Adrenal gland (tissue), 12 donors: ENCODE results near the gene FFAR1. TPM values are rescaled to one million over a fixed set of nuclear protein-coding genes. Genes with fewer than 3 reads are reported as not detected.
A peak's percentile ranks its signal among the peaks of the same experiment; 100 is the strongest.

ENCODE experiments used
- DNase-seq, 7 donors: peaks; one replicate each; pipeline ENCODE4 v3.0.0-alpha.2; 2019 to 2020
- H3K27ac ChIP-seq, 5 donors: fragments of 200-600 bp; sonication (generic) in 4 of 5; 1 replicate in 3 of 5; 2 replicates in 2 of 5; pipeline versions ENCODE4 v1.5.1 to v1.8.0; 2016 to 2020; ENCODE audit warnings: mild to moderate bottlenecking in 1 of 5
- H3K27me3 ChIP-seq: fragments of 200-600 bp; 2 replicates; pipeline ENCODE4 v1.8.0; 2021
- H3K36me3 ChIP-seq, 2 donors: fragments of 200-600 bp; replicated peaks in 1 of 2; 1 replicate in 1 of 2; 2 replicates in 1 of 2; pipeline versions ENCODE4 v1.5.1 to v1.8.0; 2018 to 2022
- H3K4me1 ChIP-seq, 2 donors: fragments of 200-600 bp; replicated peaks in 1 of 2; 1 replicate in 1 of 2; 2 replicates in 1 of 2; pipeline versions ENCODE4 v1.5.1 to v1.8.0; 2018 to 2021
- H3K4me3 ChIP-seq, 4 donors: fragments of 200-600 bp; sonication (generic) in 3 of 4; one replicate each; pipeline ENCODE4 v1.5.1; 2016 to 2018
- H3K9me3 ChIP-seq, 3 donors: fragments of 200-600 bp; sonication (generic) in 1 of 3; replicated peaks in 1 of 3; 1 replicate in 2 of 3; 2 replicates in 1 of 3; pipeline versions ENCODE4 v1.5.1 to v1.8.0; 2016 to 2021
- CTCF ChIP-seq, 6 experiments: fragments of 450-650 bp in 4 of 6; fragments of 200-600 bp in 2 of 6; sonication (generic) in 1 of 6; IDR thresholded peaks; 1 replicate in 5 of 6; 2 replicates in 1 of 6; pipeline versions ENCODE4 v1.5.1 to v1.8.0; 2016 to 2021; ENCODE audit warnings: antibody characterized with exemption in 6 of 6, mild to moderate bottlenecking in 2 of 6, moderate library complexity in 1 of 6
- POLR2A ChIP-seq, 2 donors: fragments of 450-650 bp; IDR thresholded peaks; one replicate each; pipeline ENCODE4 v1.6.1; 2017; ENCODE audit warnings: antibody characterized with exemption in 2 of 2, mild to moderate bottlenecking in 2 of 2, moderate library complexity in 1 of 2
- WGBS, 4 donors: extraction: QIAGEN DNeasy Blood & Tissue Kit in 2 of 4; methylation state at CpG; one replicate each; pipeline versions ENCODE4 v1.1.5 to v1.1.7; 2013 to 2017; 5-methylcytosine and 5-hydroxymethylcytosine counted together
- intact Hi-C, 2 donors: fragments of 100-400 bp; cut with DNase I; formaldehyde crosslinking; loops; one replicate each; pipeline versions ENCODE4 v1.14.1 to v1.15.0; 2022 to 2023
- polyA plus RNA-seq, 3 donors: library from polyadenylated mRNA; stranded (reverse); fragments of 200-250 nt in 2 of 3; fragments of 350-450 nt in 1 of 3; fragmentation: Illumina TruSeq in 1 of 3; extraction: RNeasy Lipid Tissue Mini Kit (QIAGEN cat#74804) in 1 of 3; gene quantifications; one replicate each; pipeline ENCODE4 v1.2.3, GENCODE V29; 2013 to 2014
- total RNA-seq, 9 donors: library from RNA; depleted of rRNA in 4 of 9; stranded (reverse); fragments of >200 nt in 4 of 9; fragments of 120-200 nt in 1 of 9; fragmentation: NEBNext Ultra II Directional in 1 of 9; extraction: Animal tissue kit (Norgen Biotek cat#: 25700) in 1 of 9; gene quantifications; one replicate each; pipeline versions ENCODE4 v1.1.0 to v1.2.4, GENCODE V29; 2013 to 2023
- donor health status: healthy with polysubstance abuse.
- donor health status: Bipolar disorder and iron deficiency.
- donor health status: DM: yes; HTN: yes; CAD: no.
- donor health status: DM: no; HTN: no; CAD: no.
- donor health status: DM: no; HTN: no; CAD: no.
- donor health status: DM: yes; HTN: yes; CAD: no.

Gene FFAR1
- total and polyA plus RNA-seq, 12 donors: 0.03 to 0.11 TPM; not detected in 10

DNA sequence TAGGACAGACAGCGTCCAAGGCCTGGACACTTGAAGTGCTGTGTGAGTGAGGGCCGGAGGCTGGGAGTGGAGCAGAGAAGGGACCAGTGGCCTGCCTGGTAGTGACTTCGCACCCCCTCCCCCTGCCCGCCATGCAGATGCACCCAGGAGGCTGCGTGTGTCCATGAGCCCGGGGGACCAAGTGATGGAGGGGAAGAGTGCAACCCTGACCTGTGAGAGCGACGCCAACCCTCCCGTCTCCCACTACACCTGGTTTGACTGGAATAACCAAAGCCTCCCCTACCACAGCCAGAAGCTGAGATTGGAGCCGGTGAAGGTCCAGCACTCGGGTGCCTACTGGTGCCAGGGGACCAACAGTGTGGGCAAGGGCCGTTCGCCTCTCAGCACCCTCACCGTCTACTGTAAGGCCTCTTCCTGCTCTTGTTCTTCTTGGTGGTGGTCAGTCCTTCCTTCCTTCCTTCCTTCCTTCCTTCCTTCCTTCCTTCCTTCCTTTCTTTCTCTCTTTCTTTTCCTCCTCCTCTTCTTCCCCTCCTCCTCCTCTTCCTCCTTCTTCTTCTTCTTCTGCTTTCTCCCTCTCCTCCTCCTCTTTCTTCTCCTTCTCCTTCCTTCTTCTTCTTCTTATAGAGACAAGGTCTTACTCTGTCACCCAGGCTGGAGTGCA lies 6.0 kb upstream of the FFAR1 start:
- no peaks in the 10 kb centered on the region for H3K36me3 ChIP-seq
- H3K9me3 ChIP-seq: no peaks in the 10 kb centered on the region
- H3K4me1 ChIP-seq: no peaks in the 10 kb centered on the region
- TF ChIP-seq POLR2A (IDR thresholded peaks at IDR 0.05) (no peak), CTCF (IDR thresholded peaks at IDR 0.05) (no peak)
- 84 to 90% (median 87%) methylated on average over 13 to 14 of the region's 14 CpGs for WGBS, 4 donors
- DNase-seq: no peak
- H3K27me3 ChIP-seq: no peaks in the 10 kb centered on the region
- H3K27ac ChIP-seq: no peak overlapping the region
- H3K4me3 ChIP-seq: no peak overlapping the region
- intact Hi-C loops: no loop called here

- intact Hi-C loops: no loop called here
Observed at GRCh38 chr19:35342430-35342829, 5.3 kb upstream of the FFAR1 start.

DNA sequence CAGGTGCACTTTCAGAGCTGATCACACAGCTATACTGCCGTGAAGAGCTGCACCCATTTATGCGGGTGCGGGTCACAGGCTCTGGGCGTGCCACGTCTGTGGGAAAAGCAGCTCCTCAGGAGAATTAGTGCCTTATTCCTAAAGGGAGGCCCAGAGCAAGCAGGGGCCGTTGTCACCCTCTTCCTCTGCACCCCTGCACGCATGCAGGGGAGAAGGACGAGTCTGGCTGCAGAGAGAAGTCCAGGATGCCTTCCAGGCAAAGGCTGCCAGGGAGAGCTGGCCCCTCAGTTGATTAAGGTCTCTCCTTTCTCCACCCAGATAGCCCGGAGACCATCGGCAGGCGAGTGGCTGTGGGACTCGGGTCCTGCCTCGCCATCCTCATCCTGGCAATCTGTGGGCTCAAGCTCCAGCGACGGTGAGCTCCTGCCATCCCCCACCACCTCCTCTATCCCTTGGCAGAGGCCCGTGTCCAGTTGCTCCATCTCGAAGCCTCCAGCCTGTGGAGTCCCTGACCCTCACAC lies 3.1 kb upstream of the FFAR1 start:
- peak in 1 of 7 donors; percentile 11 for DNase-seq
- intact Hi-C loops: no loop called here

More at GRCh38 chr19:35342430-35342829, 5.3 kb upstream of the FFAR1 start:
- no peaks in the 10 kb centered on the region for H3K4me1 ChIP-seq
- no peaks in the 10 kb centered on the region for H3K9me3 ChIP-seq
- no peak overlapping the region for H3K27ac ChIP-seq
- TF ChIP-seq POLR2A (IDR thresholded peaks at IDR 0.05) (no peak), CTCF (IDR thresholded peaks at IDR 0.05) (no peak)
- 68 to 84% (median 78%) methylated on average over 5 of the region's 5 CpGs for WGBS, 4 donors
- DNase-seq: no peak
- no peaks in the 10 kb centered on the region for H3K36me3 ChIP-seq
- H3K27me3 ChIP-seq: no peaks in the 10 kb centered on the region
- no peak overlapping the region for H3K4me3 ChIP-seq

DNA sequence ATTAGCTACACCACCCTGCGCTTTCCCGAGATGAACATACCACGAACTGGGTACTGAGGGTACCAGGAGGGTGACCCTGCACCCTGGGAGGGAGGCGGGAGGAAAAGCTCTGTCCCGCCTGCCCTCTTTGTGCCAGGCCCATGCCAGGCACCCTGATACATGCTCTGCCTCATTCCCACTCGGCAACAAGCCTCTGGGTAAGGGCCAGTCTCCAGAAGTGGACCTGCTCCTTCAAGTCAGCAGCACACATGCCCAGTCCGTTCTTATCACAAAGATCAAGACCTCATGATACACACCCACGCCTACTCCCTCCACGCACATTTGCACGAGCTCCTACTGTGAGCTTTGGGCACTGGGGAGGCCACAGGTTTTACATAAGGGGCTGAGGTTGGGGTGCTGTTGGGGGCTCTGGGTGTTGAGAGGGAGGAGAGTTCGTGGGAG lies 2.0 kb upstream of the FFAR1 start:
- H3K9me3 ChIP-seq: no peaks in the 10 kb centered on the region
- no peaks in the 10 kb centered on the region for H3K27me3 ChIP-seq
- WGBS, 4 donors: 75 to 86% (median 80%) methylated on average over 9 to 11 of the region's 11 CpGs
- no peaks in the 10 kb centered on the region for H3K36me3 ChIP-seq
- TF ChIP-seq CTCF (IDR thresholded peaks at IDR 0.05) (no peak), POLR2A (IDR thresholded peaks at IDR 0.05) (no peak)
- no peak overlapping the region for H3K27ac ChIP-seq
- no peak overlapping the region for H3K4me3 ChIP-seq
- H3K4me1 ChIP-seq: no peaks in the 10 kb centered on the region
- DNase-seq: no peak
- intact Hi-C loops: no loop called here

More for the DNA sequence above, 3.1 kb upstream of the FFAR1 start:
- no peak overlapping the region for H3K4me3 ChIP-seq
- WGBS, 4 donors: 80 to 88% (median 82%) methylated on average over 12 to 17 of the region's 17 CpGs
- H3K9me3 ChIP-seq: no peaks in the 10 kb centered on the region
- no peak overlapping the region for H3K27ac ChIP-seq
- no peaks in the 10 kb centered on the region for H3K4me1 ChIP-seq
- no peaks in the 10 kb centered on the region for H3K27me3 ChIP-seq
- TF ChIP-seq POLR2A (IDR thresholded peaks at IDR 0.05) (no peak), CTCF (IDR thresholded peaks at IDR 0.05) (no peak)
- no peaks in the 10 kb centered on the region for H3K36me3 ChIP-seq
